GM12878 (cell line): ENCODE data around the gene ENOX2. TPM values are rescaled to one million over a fixed set of nuclear protein-coding genes. Genes with fewer than 3 reads are reported as not detected.

Experiments
- ATAC-seq: fragments of 200-7000 bp; cut with Tn5 transposase; 3 replicates; pipeline ENCODE4 v1.9.1; 2020; ENCODE audit warnings: mild to moderate bottlenecking, moderate library complexity
- BruUV-seq: library from RNA; stranded (reverse); fragments of 400-500 nt; replicated peaks from 2 replicates; lab custom pipeline; 2021; lab: Mats Ljungman, UMichigan
- CTCF ChIA-PET: fragments of 300-600 bp; sonication (Branson Sonifier 250); formaldehyde crosslinking; extraction: SDS; loops from one replicate; lab custom pipeline; 2021; ENCODE audit warnings: inconsistent platforms; lab: Yijun Ruan, JAX
- POLR2A ChIA-PET: fragments of 350-600 bp; formaldehyde crosslinking; extraction: SDS; loops from one replicate; lab custom pipeline; 2021; ENCODE audit warnings: inconsistent platforms; lab: Charles Lee
- RAD21 ChIA-PET: fragments of 300-600 bp; sonication (Branson Sonifier 250); formaldehyde crosslinking; loops from one replicate; lab custom pipeline; 2023; ENCODE audit warnings: antibody characterized with exemption; ENCODE audit not compliant: unreplicated experiment; lab: Charles Lee
- SMC1A ChIA-PET: fragments of 300-600 bp; sonication (Branson Sonifier 250); formaldehyde crosslinking; loops from one replicate; lab custom pipeline; 2023; ENCODE audit not compliant: unreplicated experiment, uncharacterized antibody; lab: Charles Lee
- DNase-seq: peaks from one replicate; pipeline ENCODE4 v3.0.0-alpha.2; 2011; ENCODE audit warnings: low read depth, low spot score
- FAIRE-seq: peaks from 3 replicates; lab custom pipeline; 2011; peaks lifted over from hg19 to GRCh38; lab: Jason Lieb, UNC
- H2AFZ ChIP-seq: 2 replicates; pipeline ENCODE4 v1.6.0; 2011; ENCODE audit warnings: low read depth, low read length, control low read depth; ENCODE audit not compliant: control insufficient read depth
- H3K27ac ChIP-seq: 2 replicates; pipeline ENCODE4 v1.5.1; 2011; ENCODE audit warnings: control low read depth; ENCODE audit not compliant: control insufficient read depth, insufficient read depth
- H3K27me3 ChIP-seq, 2 experiments: replicated peaks in 1 of 2; 2 replicates each; pipeline versions ENCODE4 v1.6.0 to v1.6.1; 2011; ENCODE audit warnings: low read length in 1 of 2; ENCODE audit not compliant: control insufficient read depth in 2 of 2, insufficient read depth in 2 of 2
- H3K36me3 ChIP-seq, 2 experiments: 2 replicates each; pipeline ENCODE4 v1.5.1; 2011; ENCODE audit warnings: low read length in 1 of 2; ENCODE audit not compliant: control insufficient read depth in 2 of 2, insufficient read depth in 2 of 2
- H3K4me1 ChIP-seq: 2 replicates; pipeline ENCODE4 v1.6.1; 2011; ENCODE audit warnings: mild to moderate bottlenecking, low read length, moderate library complexity, mixed read lengths; ENCODE audit not compliant: control insufficient read depth, insufficient read depth
- H3K4me2 ChIP-seq: 2 replicates; pipeline ENCODE4 v1.6.0; 2011; ENCODE audit warnings: control low read depth; ENCODE audit not compliant: control insufficient read depth, insufficient read depth
- H3K4me3 ChIP-seq: fragments of 200-600 bp; sonication (generic); 2 replicates; pipeline ENCODE4 v1.5.1; 2016
- H3K79me2 ChIP-seq: 2 replicates; pipeline ENCODE4 v1.6.0; 2011; ENCODE audit warnings: low read length; ENCODE audit not compliant: control insufficient read depth, insufficient read depth
- H3K9ac ChIP-seq: 2 replicates; pipeline ENCODE4 v1.8.0; 2011; ENCODE audit warnings: low read length, control low read depth, mixed read lengths; ENCODE audit not compliant: control insufficient read depth, insufficient read depth
- H3K9me3 ChIP-seq: replicated peaks from 3 replicates; pipeline ENCODE4 v1.5.1; 2011; ENCODE audit warnings: mild to moderate bottlenecking, low read length; ENCODE audit not compliant: control insufficient read depth, insufficient read depth
- H4K20me1 ChIP-seq: 2 replicates; pipeline ENCODE4 v1.6.0; 2011; ENCODE audit not compliant: control insufficient read depth, insufficient read depth
- BMI1 ChIP-seq: fragments of 450-650 bp; IDR thresholded peaks from 2 replicates; pipeline ENCODE4 v1.6.1; 2016; ENCODE audit warnings: mild to moderate bottlenecking, moderate library complexity, borderline replicate concordance
- CREB1 ChIP-seq: IDR thresholded peaks from 2 replicates; pipeline ENCODE4 v1.6.1; 2012; ENCODE audit warnings: low read depth, mild to moderate bottlenecking, inconsistent platforms
- DPF2 ChIP-seq: fragments of 450-650 bp; IDR thresholded peaks from 2 replicates; pipeline ENCODE4 v1.6.1; 2017; ENCODE audit warnings: mild to moderate bottlenecking
- JUNB ChIP-seq: IDR thresholded peaks from 2 replicates; pipeline ENCODE4 v1.6.1; 2016; ENCODE audit warnings: antibody characterized with exemption, mild to moderate bottlenecking
- LARP7 ChIP-seq: fragments of 450-650 bp; IDR thresholded peaks from 2 replicates; pipeline ENCODE4 v1.6.1; 2017; ENCODE audit warnings: mild to moderate bottlenecking
- MEF2A ChIP-seq: IDR thresholded peaks from 2 replicates; pipeline ENCODE4 v1.6.1; 2011; ENCODE audit warnings: low read depth, mild to moderate bottlenecking, low read length, moderate library complexity; ENCODE audit not compliant: insufficient read depth
- NBN ChIP-seq: fragments of 450-650 bp; IDR thresholded peaks from 2 replicates; pipeline ENCODE4 v1.6.1; 2016
- NFYA ChIP-seq: IDR thresholded peaks from 2 replicates; pipeline ENCODE4 v1.6.1; 2011; ENCODE audit warnings: low read depth, mild to moderate bottlenecking, low read length, improper control_type of control experiment, borderline replicate concordance
- NR2C1 ChIP-seq: fragments of 450-650 bp; IDR thresholded peaks from 2 replicates; pipeline ENCODE4 v1.6.1; 2017; ENCODE audit warnings: antibody characterized with exemption, mild to moderate bottlenecking, moderate library complexity
- RAD51 ChIP-seq: fragments of 450-650 bp; IDR thresholded peaks from 2 replicates; pipeline ENCODE4 v1.6.1; 2016; ENCODE audit warnings: moderate library complexity, mild to moderate bottlenecking, inconsistent platforms
- SIX5 ChIP-seq: IDR thresholded peaks from 2 replicates; pipeline ENCODE4 v1.6.1; 2011; ENCODE audit warnings: mild to moderate bottlenecking, low read depth, low read length, moderate library complexity; ENCODE audit not compliant: severe bottlenecking
- SREBF2 ChIP-seq: IDR thresholded peaks from 2 replicates; pipeline ENCODE4 v1.6.1; 2012; ENCODE audit warnings: mild to moderate bottlenecking, low read length
- YBX1 ChIP-seq: fragments of 450-650 bp; IDR thresholded peaks from 2 replicates; pipeline ENCODE4 v1.6.1; 2016; ENCODE audit warnings: antibody characterized with exemption
- ZNF207 ChIP-seq: fragments of 450-650 bp; IDR thresholded peaks from 2 replicates; pipeline ENCODE4 v1.6.1; 2014; ENCODE audit warnings: antibody characterized with exemption, mild to moderate bottlenecking, borderline replicate concordance
- WGBS: methylation state at CpG from one replicate; pipeline ENCODE4 v1.1.6; 2016; ENCODE audit warnings: low lambda C conversion rate; ENCODE audit not compliant: insufficient replicate concordance, insufficient coverage; ENCODE audit errors: missing lambda C conversion rate; 5-methylcytosine and 5-hydroxymethylcytosine counted together
- in situ Hi-C: fragments of 300-500 bp; cut with MboI; formaldehyde crosslinking; loops from 9 replicates; pipeline ENCODE4 v1.14.3; 2018; ENCODE audit warnings: mixed read lengths
- intact Hi-C: fragments of 100-400 bp; cut with micrococcal nuclease; formaldehyde crosslinking; loops from one replicate; pipeline ENCODE4 v1.14.2; 2022; ENCODE audit not compliant: unreplicated experiment
- polyA plus RNA-seq, 11 experiments: library from polyadenylated mRNA; depleted of rRNA in 4 of 11; unstranded in 6 of 11; stranded (reverse) in 5 of 11; fragments of >200 nt; fragmentation: Nextera tagmentation in 4 of 11; fragmentation: Illumina TruSeq in 1 of 11; extraction: Ambion mirVana in 4 of 11; extraction: Trizol in 1 of 11; gene quantifications; 1 replicate in 1 of 11; 2 replicates in 10 of 11; pipeline versions ENCODE4 v1.2.1 to v1.2.3, GENCODE V29; 2011 to 2016; ENCODE audit warnings: inconsistent platforms in 2 of 11, missing spikeins in 2 of 11, low read depth in 1 of 11
- total RNA-seq, 4 experiments: library from RNA; depleted of rRNA in 3 of 4; stranded (reverse); fragments of >200 nt in 3 of 4; fragmentation: Illumina TruSeq in 1 of 4; extraction: Trizol in 1 of 4; gene quantifications; 2 replicates each; pipeline versions ENCODE4 v1.2.1 to v1.2.3, GENCODE V29; 2013 to 2021
- TF ChIP-seq, protein P1 (sequence below): fragments of 450-650 bp; IDR thresholded peaks from 2 replicates; pipeline ENCODE4 v1.6.1; 2017; ENCODE audit warnings: mild to moderate bottlenecking

Gene ENOX2
- total and polyA plus RNA-seq, 10 of the 15 experiments (the other 5 are each of a cell fraction or from before 2014, with no cell fraction given): 3.2 to 13.0 (median 7.7) TPM

DNA sequence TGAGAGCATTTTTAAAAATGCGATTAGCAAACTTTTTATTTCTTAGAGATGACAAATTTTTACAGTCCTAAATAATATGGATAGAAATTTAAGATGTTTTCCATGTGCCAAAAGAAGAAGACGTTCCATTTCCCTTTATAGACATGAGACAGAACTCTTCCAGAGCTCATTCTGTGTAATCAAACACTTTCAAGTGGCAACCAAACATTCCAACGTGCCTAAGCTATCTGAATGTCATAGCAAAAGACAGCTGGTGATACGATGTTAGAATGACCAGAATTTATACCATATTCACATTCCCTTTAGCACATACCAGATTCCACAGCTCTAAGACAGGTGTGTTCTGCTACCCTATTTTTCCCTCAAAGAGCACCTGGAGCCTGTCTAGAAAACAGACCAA lies 133.2 kb downstream of the ENOX2 start:
- H3K4me3 ChIP-seq: no peak overlapping the region
- H3K9ac ChIP-seq: no peak overlapping the region
- ChIA-PET SMC1A (no interaction called here), POLR2A (no interaction called here), RAD21 (no interaction called here), CTCF (no interaction called here)
- no peaks in the 10 kb centered on the region for H3K79me2 ChIP-seq
- H3K27me3 ChIP-seq: no peaks in the 10 kb centered on the region
- WGBS: 57% methylated on average over 4 of the region's 4 CpGs
- intact Hi-C loops: no loop called here
- no TSS peak for BruUV-seq
- no peaks in the 10 kb centered on the region for H3K4me1 ChIP-seq
- no peak for TF ChIP-seq JUNB
- no peak for TF ChIP-seq LARP7
- TF ChIP-seq SREBF2: no peak
- no peak for TF ChIP-seq DPF2
- no peak for TF ChIP-seq NR2C1
- TF ChIP-seq MEF2A: no peak
- no peak for TF ChIP-seq NBN
- no peak for TF ChIP-seq SIX5
- TF ChIP-seq, protein P1, sequence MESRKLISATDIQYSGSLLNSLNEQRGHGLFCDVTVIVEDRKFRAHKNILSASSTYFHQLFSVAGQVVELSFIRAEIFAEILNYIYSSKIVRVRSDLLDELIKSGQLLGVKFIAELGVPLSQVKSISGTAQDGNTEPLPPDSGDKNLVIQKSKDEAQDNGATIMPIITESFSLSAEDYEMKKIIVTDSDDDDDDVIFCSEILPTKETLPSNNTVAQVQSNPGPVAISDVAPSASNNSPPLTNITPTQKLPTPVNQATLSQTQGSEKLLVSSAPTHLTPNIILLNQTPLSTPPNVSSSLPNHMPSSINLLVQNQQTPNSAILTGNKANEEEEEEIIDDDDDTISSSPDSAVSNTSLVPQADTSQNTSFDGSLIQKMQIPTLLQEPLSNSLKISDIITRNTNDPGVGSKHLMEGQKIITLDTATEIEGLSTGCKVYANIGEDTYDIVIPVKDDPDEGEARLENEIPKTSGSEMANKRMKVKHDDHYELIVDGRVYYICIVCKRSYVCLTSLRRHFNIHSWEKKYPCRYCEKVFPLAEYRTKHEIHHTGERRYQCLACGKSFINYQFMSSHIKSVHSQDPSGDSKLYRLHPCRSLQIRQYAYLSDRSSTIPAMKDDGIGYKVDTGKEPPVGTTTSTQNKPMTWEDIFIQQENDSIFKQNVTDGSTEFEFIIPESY: no peak
- no peak for TF ChIP-seq NFYA
- TF ChIP-seq CREB1: no peak
- TF ChIP-seq RAD51: no peak
- no peak for TF ChIP-seq BMI1
- no peak for TF ChIP-seq ZNF207
- no peak for TF ChIP-seq YBX1
- no peak overlapping the region for H2AFZ ChIP-seq
- no peaks in the 10 kb centered on the region; the same call in 1 of the 2 replicates for H4K20me1 ChIP-seq
- DNase-seq (no peak), FAIRE-seq (no peak), ATAC-seq (no peak)
- in situ Hi-C loops: no loop called here
- no peaks in the 10 kb centered on the region for H3K36me3 ChIP-seq
- no peak overlapping the region for H3K4me2 ChIP-seq
- no peak overlapping the region for H3K27ac ChIP-seq
- no peaks in the 10 kb centered on the region for H3K9me3 ChIP-seq
